HEK293T (cell line): ENCODE measurements around the gene TMBIM1.

ENCODE experiments used
- CTCF ChIA-PET: fragments of 350-600 bp; formaldehyde crosslinking; extraction: SDS; loops from one replicate; lab custom pipeline; 2021; ENCODE audit warnings: antibody characterized with exemption, inconsistent platforms; lab: Yijun Ruan, JAX
- POLR2A ChIA-PET: fragments of 350-600 bp; formaldehyde crosslinking; extraction: SDS; loops from one replicate; lab custom pipeline; 2020; ENCODE audit warnings: antibody characterized with exemption, inconsistent platforms; lab: Yijun Ruan, JAX
- DNase-seq: peaks from one replicate; pipeline ENCODE4 v3.0.0; 2012; ENCODE audit warnings: mixed read lengths; ENCODE audit errors: extremely low spot score
- ARNT ChIP-seq: fragments of 450-650 bp; IDR thresholded peaks from 2 replicates; pipeline ENCODE4 v1.6.1; 2017; ENCODE audit warnings: mild to moderate bottlenecking
- BHLHE40 ChIP-seq: fragments of 450-650 bp; IDR thresholded peaks from 2 replicates; pipeline ENCODE4 v1.6.1; 2016; ENCODE audit warnings: mild to moderate bottlenecking, moderate library complexity, borderline replicate concordance
- CTBP1 ChIP-seq: fragments of 450-650 bp; IDR thresholded peaks from 2 replicates; pipeline ENCODE4 v1.6.1; 2016; ENCODE audit warnings: borderline replicate concordance
- ELF4 ChIP-seq: fragments of 450-650 bp; IDR thresholded peaks from 2 replicates; pipeline ENCODE4 v1.6.1; 2017; ENCODE audit warnings: antibody characterized with exemption
- FOXA1 ChIP-seq: fragments of 450-650 bp; IDR thresholded peaks from 2 replicates; pipeline ENCODE4 v1.6.1; 2016; ENCODE audit warnings: mild to moderate bottlenecking
- FOXK2 ChIP-seq: fragments of 450-650 bp; IDR thresholded peaks from 2 replicates; pipeline ENCODE4 v1.6.1; 2016; ENCODE audit warnings: mild to moderate bottlenecking
- FOXM1 ChIP-seq: fragments of 450-650 bp; IDR thresholded peaks from 2 replicates; pipeline ENCODE4 v1.6.1; 2017; ENCODE audit warnings: mild to moderate bottlenecking, borderline replicate concordance
- HDGF ChIP-seq: fragments of 450-650 bp; IDR thresholded peaks from 2 replicates; pipeline ENCODE4 v1.6.1; 2017; ENCODE audit warnings: antibody characterized with exemption, borderline replicate concordance
- L3MBTL2 ChIP-seq: fragments of 450-650 bp; conservative IDR thresholded peaks from 2 replicates; pipeline ENCODE4 v1.6.1; 2016; ENCODE audit warnings: mild to moderate bottlenecking
- LEF1 ChIP-seq: fragments of 450-650 bp; IDR thresholded peaks from 2 replicates; pipeline ENCODE4 v1.6.1; 2017; ENCODE audit warnings: mild to moderate bottlenecking, borderline replicate concordance
- NFRKB ChIP-seq: fragments of 450-650 bp; IDR thresholded peaks from 2 replicates; pipeline ENCODE4 v1.6.1; 2016; ENCODE audit warnings: mild to moderate bottlenecking, moderate library complexity
- SP1 ChIP-seq: fragments of 450-650 bp; IDR thresholded peaks from 2 replicates; pipeline ENCODE4 v1.6.1; 2017
- SUZ12 ChIP-seq: fragments of 450-650 bp; IDR thresholded peaks from 2 replicates; pipeline ENCODE4 v1.6.1; 2016; ENCODE audit warnings: mild to moderate bottlenecking
- TARDBP ChIP-seq: fragments of 450-650 bp; IDR thresholded peaks from 2 replicates; pipeline ENCODE4 v1.6.1; 2016
- ZNF384 ChIP-seq: fragments of 450-650 bp; IDR thresholded peaks from 2 replicates; pipeline ENCODE4 v1.6.1; 2016
- TF ChIP-seq, protein P1 (sequence below): fragments of 450-650 bp; IDR thresholded peaks from 2 replicates; pipeline ENCODE4 v1.6.1; 2016

TMBIM1 gene

DNA sequence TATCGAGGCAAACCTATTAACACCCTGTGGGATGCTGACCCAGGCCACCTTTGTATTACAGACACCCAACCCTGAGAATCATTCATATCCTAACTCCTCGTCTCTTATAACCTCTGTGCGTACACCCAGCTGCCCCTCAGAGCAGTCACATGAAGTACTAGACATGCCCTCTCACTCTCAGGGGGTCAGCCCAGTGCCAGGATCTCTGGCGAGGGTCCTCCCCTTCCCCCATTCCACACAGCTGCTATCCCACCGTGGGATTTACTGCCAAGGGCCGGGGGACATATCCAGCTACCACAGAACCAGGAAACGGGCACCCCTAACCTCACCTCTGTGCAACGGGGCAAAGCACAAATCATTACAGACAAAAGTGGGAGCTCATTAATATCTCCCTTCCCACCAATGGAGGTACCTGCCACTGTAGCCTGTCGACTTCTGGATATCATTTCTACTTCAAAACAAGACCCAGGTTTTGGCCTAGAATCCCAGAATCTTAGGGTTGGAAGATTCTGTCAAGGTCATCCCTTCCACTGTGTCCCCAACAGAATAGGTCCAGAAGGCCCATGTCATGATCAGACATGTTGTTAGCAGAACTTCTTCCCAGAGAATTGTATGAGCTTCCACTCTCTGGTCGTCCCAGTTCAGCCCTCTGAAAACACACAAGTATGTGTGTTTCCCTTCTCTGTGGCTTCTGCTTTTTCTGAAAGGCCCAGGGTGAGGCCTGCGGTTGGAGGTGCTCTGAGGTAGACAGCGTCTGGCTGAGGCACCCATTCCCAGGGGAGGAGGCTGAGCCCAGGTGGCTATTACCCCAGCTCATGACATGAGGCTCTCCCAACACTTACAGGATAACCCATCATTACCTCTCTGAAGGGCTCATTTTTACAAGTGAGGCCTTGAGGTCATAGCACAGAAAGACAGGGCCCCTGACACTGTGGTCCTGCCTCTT lies 1.7 kb downstream of the TMBIM1 start:
- POLR2A ChIA-PET, result interaction anchor here (1.0 to 1.5 kb wide), 3 partner anchors 15 to 20 kb away, joined by 3 to 5 read pairs (median 4); partner anchors contain the start of genes AAMP and PNKD
- DNase-seq, result no peak
- CTCF ChIA-PET, result interaction anchor here (0.6 to 4.3 kb wide), 2 partner anchors 19 to 22 kb away, joined by 6 to 30 read pairs; partner anchors contain the start of genes AAMP and PNKD
- TF ChIP-seq FOXK2 (no peak), SP1 (no peak), ARNT (no peak), TARDBP (no peak)

DNA sequence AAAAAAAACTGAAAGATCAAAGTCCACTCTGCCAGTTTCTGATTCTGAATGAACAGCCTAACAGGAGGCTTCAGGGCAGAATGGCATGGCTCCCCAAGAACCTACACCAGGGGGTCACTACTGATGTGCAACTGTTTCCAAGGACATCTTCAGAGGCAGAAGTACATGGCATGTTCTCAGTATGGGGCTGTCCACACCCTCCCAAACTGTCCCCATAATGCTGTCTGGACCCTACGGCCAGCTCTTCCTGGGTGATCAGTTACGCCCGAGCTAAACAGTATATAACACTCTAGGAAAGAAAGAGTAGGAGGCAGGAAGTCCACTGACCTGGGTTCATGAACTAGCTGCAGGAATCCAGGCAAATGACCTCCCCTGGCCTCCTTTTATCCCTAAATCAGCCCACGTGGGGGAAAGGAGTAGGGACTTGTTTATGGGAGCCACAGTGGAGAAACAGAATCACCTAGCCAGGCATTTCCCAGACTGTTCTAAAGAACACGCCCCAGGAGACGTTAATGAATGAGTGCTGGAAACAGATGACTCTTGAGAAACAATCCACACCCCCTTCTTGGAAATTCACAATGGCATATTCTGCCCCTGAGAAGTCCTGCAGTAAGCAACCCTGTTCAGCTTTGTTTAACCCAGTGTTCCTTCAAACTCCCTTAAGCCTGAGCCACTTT lies 2.5 kb downstream of the TMBIM1 start:
- TF ChIP-seq SP1 (no peak), NFRKB (no peak), SUZ12 (no peak), BHLHE40 (no peak), FOXA1 (no peak), LEF1 (no peak)
- TF ChIP-seq, protein P1, sequence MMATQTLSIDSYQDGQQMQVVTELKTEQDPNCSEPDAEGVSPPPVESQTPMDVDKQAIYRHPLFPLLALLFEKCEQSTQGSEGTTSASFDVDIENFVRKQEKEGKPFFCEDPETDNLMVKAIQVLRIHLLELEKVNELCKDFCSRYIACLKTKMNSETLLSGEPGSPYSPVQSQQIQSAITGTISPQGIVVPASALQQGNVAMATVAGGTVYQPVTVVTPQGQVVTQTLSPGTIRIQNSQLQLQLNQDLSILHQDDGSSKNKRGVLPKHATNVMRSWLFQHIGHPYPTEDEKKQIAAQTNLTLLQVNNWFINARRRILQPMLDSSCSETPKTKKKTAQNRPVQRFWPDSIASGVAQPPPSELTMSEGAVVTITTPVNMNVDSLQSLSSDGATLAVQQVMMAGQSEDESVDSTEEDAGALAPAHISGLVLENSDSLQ, result no peak
- ChIA-PET CTCF (interaction anchor here (0.6 to 4.3 kb wide), 2 partner anchors 18 to 23 kb away, joined by 6 to 30 read pairs; partner anchors contain the start of genes AAMP and PNKD), POLR2A (interaction anchor here (1.0 to 1.4 kb wide), 2 partner anchors 14 to 19 kb away, joined by 3 to 4 read pairs; partner anchors contain the start of genes AAMP and PNKD)
- DNase-seq, result no peak

DNA sequence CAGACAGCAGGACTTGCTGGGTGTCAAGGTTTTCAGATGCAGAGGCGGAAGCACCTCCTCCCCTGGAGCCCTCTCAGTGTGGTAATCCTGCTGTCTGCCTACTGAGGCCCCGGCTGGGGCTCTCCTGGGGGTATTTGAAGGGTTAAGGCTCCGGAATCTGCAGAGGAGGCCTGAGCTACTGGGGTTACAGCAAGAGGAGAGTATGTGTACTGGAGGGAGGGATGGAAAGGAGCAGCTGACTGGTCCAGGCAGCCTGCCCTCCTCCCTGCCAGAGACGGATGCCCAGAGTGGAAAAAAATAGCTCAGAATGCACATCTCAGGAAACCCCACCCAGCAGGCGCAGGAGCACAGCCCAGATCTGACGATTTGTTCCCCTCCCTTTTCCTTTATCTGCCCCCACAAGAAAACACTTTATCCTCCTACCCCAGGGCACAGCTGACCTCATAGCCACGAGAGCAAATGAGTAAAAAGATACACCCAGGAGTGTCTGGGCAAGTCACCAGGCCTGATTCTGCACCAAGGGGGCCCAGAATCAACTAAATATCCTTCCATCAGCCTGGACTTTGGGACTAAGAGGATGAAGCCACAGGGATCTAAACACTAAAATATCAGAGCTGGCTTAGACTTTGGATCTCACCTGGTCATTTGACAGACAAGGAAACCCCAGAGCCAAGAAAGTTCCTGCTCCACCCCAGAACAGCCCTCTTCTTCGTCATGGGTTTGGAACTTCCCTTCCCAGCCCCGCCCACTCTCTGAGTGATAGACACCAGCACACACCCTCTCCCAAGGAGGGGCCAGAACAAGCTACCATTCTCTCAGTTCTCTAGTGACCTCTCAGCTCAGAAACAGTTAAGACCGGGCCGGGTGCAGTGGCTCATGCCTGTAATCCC lies 5.5 kb downstream of the TMBIM1 start:
- TF ChIP-seq SP1 (no peak), BHLHE40 (no peak)
- TF ChIP-seq, protein P1, result peak; percentile 81
- ChIA-PET POLR2A (interaction anchor here (0.7 to 2.8 kb wide), 8 partner anchors 12 to 373 kb away, joined by 3 to 22 read pairs (median 4); partner anchors contain the start of genes AAMP, BCS1L, CATIP and PNKD), CTCF (interaction anchor here (0.6 to 2.7 kb wide), 4 partner anchors 9 to 110 kb away, joined by 3 to 23 read pairs (median 4); no protein-coding TSS in a partner anchor)
- DNase-seq, result peak; percentile 43

DNA sequence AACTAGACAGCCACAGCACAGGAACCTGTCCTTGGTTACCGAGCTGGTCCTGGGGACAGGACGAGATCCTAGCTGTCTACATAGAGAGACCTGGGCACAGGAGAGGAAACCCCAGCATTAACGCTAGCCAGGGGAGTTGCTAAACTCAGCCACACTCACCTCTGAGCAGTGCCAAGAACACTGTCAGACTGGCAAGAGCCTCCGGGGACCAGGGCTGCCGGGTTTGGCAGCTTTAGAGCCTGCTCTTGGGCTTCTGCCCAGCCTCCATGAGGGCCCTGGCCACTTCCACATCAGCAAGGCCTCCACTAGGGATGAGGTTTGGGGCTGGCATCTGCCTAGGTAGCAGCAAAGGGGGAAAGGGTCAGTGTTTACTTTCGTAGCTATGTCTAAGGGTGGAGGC lies 6.7 kb downstream of the TMBIM1 start:
- no peak for DNase-seq
- ChIA-PET POLR2A (interaction anchor here (1.4 to 2.8 kb wide), 3 partner anchors 11 to 15 kb away, joined by 4 to 22 read pairs (median 11); partner anchors contain the start of genes AAMP and PNKD), CTCF (interaction anchor here (2.7 kb wide), 1 partner anchor 13 kb away, joined by 23 read pairs; no protein-coding TSS in a partner anchor)
- TF ChIP-seq L3MBTL2 (no peak), CTBP1 (no peak), BHLHE40 (no peak), NFRKB (no peak), LEF1 (no peak), ARNT (no peak), HDGF (no peak), FOXM1 (no peak), SP1 (no peak), TARDBP (no peak), FOXA1 (no peak), FOXK2 (no peak), ELF4 (no peak)
- TF ChIP-seq, protein P1, result no peak

DNA sequence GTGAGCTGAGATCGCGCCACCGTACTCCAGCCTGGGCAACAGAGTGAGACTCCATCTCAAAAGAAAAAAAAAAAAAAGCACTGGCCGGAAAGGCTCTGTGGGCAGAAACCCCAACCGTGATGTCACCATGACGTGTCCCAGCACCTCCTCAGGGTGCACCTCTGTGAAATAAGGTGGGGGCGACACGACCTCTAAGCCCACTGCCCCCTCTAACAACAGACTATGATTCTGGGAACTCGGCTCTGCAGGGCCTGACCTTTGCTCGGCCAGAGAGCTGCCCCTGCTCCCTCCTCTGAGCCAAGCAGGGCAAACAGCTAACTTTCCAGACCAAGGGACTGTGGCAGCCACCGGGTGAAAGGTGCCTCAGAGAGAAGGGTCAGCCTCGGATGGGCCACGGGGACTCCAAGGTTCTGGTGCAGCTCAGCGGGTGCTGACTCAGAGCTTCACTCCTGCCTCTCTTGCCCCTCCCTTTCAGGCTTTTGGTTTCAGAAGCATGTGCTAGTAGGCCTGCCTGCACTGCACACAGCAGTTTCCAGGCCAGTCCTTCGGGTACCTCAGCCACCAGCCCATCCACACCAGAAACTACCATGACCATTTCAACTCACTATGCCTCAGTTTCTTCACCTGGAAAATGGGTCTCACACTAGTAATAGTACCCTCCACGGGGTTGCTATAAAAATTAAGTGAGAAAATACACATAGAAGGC lies 8.0 kb downstream of the TMBIM1 start:
- ChIA-PET POLR2A (no interaction called here), CTCF (no interaction called here)
- DNase-seq, result no peak
- TF ChIP-seq FOXK2, result no peak
- no peak for TF ChIP-seq ZNF384
- TF ChIP-seq BHLHE40, result no peak
- TF ChIP-seq FOXA1, result no peak
- no peak for TF ChIP-seq LEF1
- no peak for TF ChIP-seq CTBP1
- TF ChIP-seq L3MBTL2, result no peak
